Skeletal muscle tissue (tissue), 4 donors: ENCODE data around the gene CDK6. TPM values are rescaled to one million over a fixed set of nuclear protein-coding genes. Genes with fewer than 3 reads are reported as not detected.
"Not testable (repeated sequence)": the region's sequence is repeated elsewhere in the genome, so short reads cannot be mapped to it uniquely, and the experiment has no call there.

Experiments
- H3K27ac ChIP-seq: one replicate; pipeline ENCODE4 v1.7.0; 2013; ENCODE audit warnings: mild to moderate bottlenecking, low read depth, low read length, inconsistent platforms
- H3K27me3 ChIP-seq, 3 donors: one replicate each; pipeline ENCODE4 v1.7.0; 2013; ENCODE audit warnings: low read length in 3 of 3; ENCODE audit not compliant: control insufficient read depth in 3 of 3, insufficient read depth in 3 of 3
- H3K36me3 ChIP-seq, 3 donors: one replicate each; pipeline ENCODE4 v1.7.0; 2013; ENCODE audit warnings: low read length in 3 of 3; ENCODE audit not compliant: control insufficient read depth in 3 of 3, insufficient read depth in 3 of 3
- H3K4me1 ChIP-seq, 3 donors: one replicate each; pipeline ENCODE4 v1.7.0; 2013; ENCODE audit warnings: low read length in 3 of 3, mild to moderate bottlenecking in 3 of 3; ENCODE audit not compliant: control insufficient read depth in 3 of 3, insufficient read depth in 3 of 3
- H3K4me3 ChIP-seq, 3 donors: one replicate each; pipeline ENCODE4 v1.7.0; 2013; ENCODE audit warnings: low read length in 3 of 3
- H3K9ac ChIP-seq, 3 donors: one replicate each; pipeline ENCODE4 v1.7.0; 2013; ENCODE audit warnings: low read length in 3 of 3, mild to moderate bottlenecking in 3 of 3, moderate library complexity in 2 of 3, low read depth in 1 of 3
- H3K9me3 ChIP-seq, 3 donors: one replicate each; pipeline ENCODE4 v1.7.0; 2013; ENCODE audit warnings: low read length in 3 of 3; ENCODE audit not compliant: control insufficient read depth in 3 of 3
- total RNA-seq: library from RNA; depleted of rRNA; stranded (reverse); fragments of >200 nt; gene quantifications from one replicate; pipeline ENCODE4 v1.2.3, GENCODE V29; 2014
- donor health status: Osteomylitis.

The CDK6 gene
- total RNA-seq, 1 donor from 2014 or later: 72.5 TPM

- Histone ChIP-seq H3K27ac (no peak overlapping the region), H3K4me1 (no peaks in the 10 kb centered on the region), H3K27me3 (no peaks in the 10 kb centered on the region), H3K9ac (no peak overlapping the region), H3K9me3 (no peaks in the 10 kb centered on the region), H3K4me3 (no peak overlapping the region), H3K36me3 (peaks cover 0 to 11% (median 0%) of the 10 kb centered on the region in 3 donors)
These were observed 220.5 kb downstream of the CDK6 start for GRCh38 chr7:92615861-92616260.

GRCh38 chr7:92614660-92615174, 221.7 kb downstream of the CDK6 start:
- Histone ChIP-seq H3K4me3 (no peak overlapping the region), H3K4me1 (no peaks in the 10 kb centered on the region), H3K36me3 (peaks cover 0 to 11% (median 0%) of the 10 kb centered on the region in 3 donors), H3K27ac (no peak overlapping the region), H3K27me3 (no peaks in the 10 kb centered on the region), H3K9ac (peak overlapping the region in 1 of 3 donors; percentile 24), H3K9me3 (no peaks in the 10 kb centered on the region)

GRCh38 chr7:92613720-92614119, 222.7 kb downstream of the CDK6 start:
- no peak overlapping the region for H3K4me3 ChIP-seq
- no peaks in the 10 kb centered on the region for H3K4me1 ChIP-seq
- peaks cover 0 to 11% (median 0%) of the 10 kb centered on the region in 3 donors for H3K36me3 ChIP-seq
- no peak overlapping the region for H3K27ac ChIP-seq
- no peaks in the 10 kb centered on the region for H3K27me3 ChIP-seq
- H3K9ac ChIP-seq: no peak overlapping the region
- H3K9me3 ChIP-seq: no peaks in the 10 kb centered on the region

- H3K27me3 ChIP-seq: no peaks in the 10 kb centered on the region
- H3K9me3 ChIP-seq: no peaks in the 10 kb centered on the region
- no peaks in the 10 kb centered on the region for H3K4me1 ChIP-seq
- H3K4me3 ChIP-seq: no peak overlapping the region
- no peak overlapping the region for H3K27ac ChIP-seq
- no peak overlapping the region for H3K9ac ChIP-seq
- peaks cover 0 to 11% (median 0%) of the 10 kb centered on the region in 3 donors for H3K36me3 ChIP-seq
These were observed 223.2 kb downstream of the CDK6 start for GRCh38 chr7:92613214-92613613.

GRCh38 chr7:92612501-92612900, 223.9 kb downstream of the CDK6 start:
- Histone ChIP-seq H3K4me1 (no peaks in the 10 kb centered on the region), H3K27me3 (no peaks in the 10 kb centered on the region), H3K9me3 (no peaks in the 10 kb centered on the region), H3K9ac (no peak overlapping the region), H3K36me3 (peaks cover 0 to 7% (median 0%) of the 10 kb centered on the region in 3 donors), H3K27ac (no peak overlapping the region), H3K4me3 (no peak overlapping the region)

GRCh38 chr7:92611735-92612134, 224.6 kb downstream of the CDK6 start:
- peaks cover 0 to 3% (median 0%) of the 10 kb centered on the region in 3 donors for H3K36me3 ChIP-seq
- no peak overlapping the region for H3K27ac ChIP-seq
- no peaks in the 10 kb centered on the region for H3K9me3 ChIP-seq
- H3K27me3 ChIP-seq: no peaks in the 10 kb centered on the region
- no peak overlapping the region for H3K9ac ChIP-seq
- no peaks in the 10 kb centered on the region for H3K4me1 ChIP-seq
- no peak overlapping the region for H3K4me3 ChIP-seq

GRCh38 chr7:92609921-92610518, 226.4 kb downstream of the CDK6 start:
- Histone ChIP-seq H3K27ac (no peak overlapping the region), H3K9me3 (no peaks in the 10 kb centered on the region), H3K4me3 (no peak overlapping the region), H3K9ac (no peak overlapping the region), H3K4me1 (no peaks in the 10 kb centered on the region), H3K27me3 (no peaks in the 10 kb centered on the region), H3K36me3 (peaks cover 0 to 3% (median 0%) of the 10 kb centered on the region in 3 donors)

GRCh38 chr7:92608380-92609322, 227.7 kb downstream of the CDK6 start:
- Histone ChIP-seq H3K9ac (no peak overlapping the region), H3K27me3 (no peaks in the 10 kb centered on the region), H3K4me3 (no peak overlapping the region), H3K36me3 (no peaks in the 10 kb centered on the region), H3K9me3 (no peaks in the 10 kb centered on the region), H3K27ac (no peak overlapping the region), H3K4me1 (no peaks in the 10 kb centered on the region)

GRCh38 chr7:92606985-92607384, 229.4 kb downstream of the CDK6 start:
- H3K9me3 ChIP-seq: no peaks in the 10 kb centered on the region
- H3K9ac ChIP-seq: no peak overlapping the region
- H3K36me3 ChIP-seq: no peaks in the 10 kb centered on the region
- no peaks in the 10 kb centered on the region for H3K4me1 ChIP-seq
- no peak overlapping the region for H3K4me3 ChIP-seq
- no peak overlapping the region for H3K27ac ChIP-seq
- H3K27me3 ChIP-seq: no peaks in the 10 kb centered on the region

- H3K27ac ChIP-seq, H3K9ac ChIP-seq, H3K4me1 ChIP-seq, H3K4me3 ChIP-seq, H3K27me3 ChIP-seq, H3K9me3 ChIP-seq, H3K36me3 ChIP-seq: not testable (repeated sequence)
These were observed 231.9 kb downstream of the CDK6 start for GRCh38 chr7:92604517-92604916.
